Choroid plexus epithelial cell (primary cell): ENCODE measurements around the gene RIMKLB.

ENCODE experiments used
- DNase-seq: peaks from one replicate; pipeline ENCODE4 v3.0.0-alpha.2; 2010; ENCODE audit warnings: low read depth
- H3K4me3 ChIP-seq: 2 replicates; pipeline ENCODE4 v1.5.1; 2011; ENCODE audit warnings: low read depth, mild to moderate bottlenecking, control low read depth, low read length, moderate library complexity
- CTCF ChIP-seq: conservative IDR thresholded peaks from 2 replicates; pipeline ENCODE4 v1.5.1; 2011; ENCODE audit warnings: low read depth, mild to moderate bottlenecking, control low read depth, inconsistent platforms, low read length, moderate library complexity

The RIMKLB gene

GRCh38 chr12:8664228-8664913 lies 33.4 kb upstream of the RIMKLB start:
- no peak overlapping the region for H3K4me3 ChIP-seq
- no peak for DNase-seq
- TF ChIP-seq CTCF: no peak

GRCh38 chr12:8665759-8666158 lies 32.0 kb upstream of the RIMKLB start:
- no peak for DNase-seq
- no peak for TF ChIP-seq CTCF
- H3K4me3 ChIP-seq: no peak overlapping the region

GRCh38 chr12:8667270-8667669 lies 30.5 kb upstream of the RIMKLB start:
- no peak for TF ChIP-seq CTCF
- H3K4me3 ChIP-seq: no peak overlapping the region
- DNase-seq: no peak

- no peak for TF ChIP-seq CTCF
- no peak overlapping the region for H3K4me3 ChIP-seq
- DNase-seq: no peak
Measured at GRCh38 chr12:8668441-8668840, 29.4 kb upstream of the RIMKLB start.

GRCh38 chr12:8672381-8672780 lies 25.4 kb upstream of the RIMKLB start:
- no peak for TF ChIP-seq CTCF
- no peak overlapping the region for H3K4me3 ChIP-seq
- DNase-seq: no peak

GRCh38 chr12:8675591-8676036 lies 22.2 kb upstream of the RIMKLB start:
- DNase-seq: no peak
- H3K4me3 ChIP-seq: no peak overlapping the region
- TF ChIP-seq CTCF: no peak

- DNase-seq: no peak
- no peak for TF ChIP-seq CTCF
- no peak overlapping the region for H3K4me3 ChIP-seq
Measured at GRCh38 chr12:8676651-8677050, 21.1 kb upstream of the RIMKLB start.
